Glutamatergic neuron (in vitro differentiated cells): ENCODE measurements around the gene SLC24A3. TPM values are rescaled to one million over a fixed set of nuclear protein-coding genes. Genes with fewer than 3 reads are reported as not detected.

Experiments used
- DNase-seq: peaks from one replicate; pipeline ENCODE4 v3.0.0; 2022
- H3K27ac Mint-ChIP-seq: one replicate; pipeline ENCODE4 v1.8.0; 2020; ENCODE audit warnings: mild to moderate bottlenecking, mixed read lengths, inconsistent platforms; ENCODE audit not compliant: unreplicated experiment
- H3K27me3 Mint-ChIP-seq: one replicate; pipeline ENCODE4 v1.8.0; 2020; ENCODE audit warnings: mild to moderate bottlenecking, moderate library complexity, mixed read lengths, inconsistent platforms; ENCODE audit not compliant: unreplicated experiment
- H3K36me3 Mint-ChIP-seq: one replicate; pipeline ENCODE4 v1.8.0; 2020; ENCODE audit warnings: mild to moderate bottlenecking, mixed read lengths, inconsistent platforms; ENCODE audit not compliant: unreplicated experiment
- H3K4me1 Mint-ChIP-seq: one replicate; pipeline ENCODE4 v1.8.0; 2020; ENCODE audit warnings: mild to moderate bottlenecking, low read depth, mixed read lengths, inconsistent platforms; ENCODE audit not compliant: unreplicated experiment
- H3K4me3 Mint-ChIP-seq: one replicate; pipeline ENCODE4 v1.8.0; 2020; ENCODE audit warnings: mild to moderate bottlenecking, mixed read lengths, inconsistent platforms; ENCODE audit not compliant: unreplicated experiment
- H3K9me3 Mint-ChIP-seq: one replicate; pipeline ENCODE4 v1.8.0; 2020; ENCODE audit warnings: mild to moderate bottlenecking, moderate library complexity, mixed read lengths, inconsistent platforms; ENCODE audit not compliant: unreplicated experiment
- CTCF ChIP-seq: fragments of 200-600 bp; sonication (generic); IDR thresholded peaks from one replicate; pipeline ENCODE4 v1.5.0; 2021; ENCODE audit not compliant: partially characterized antibody, unreplicated experiment
- total RNA-seq: library from RNA; stranded (reverse); fragmentation: NEBNext Ultra II Directional; extraction: Animal tissue kit (Norgen Biotek cat#: 25700); gene quantifications from one replicate; pipeline ENCODE4 v1.2.1, GENCODE V29; 2021; ENCODE audit not compliant: unreplicated experiment

The SLC24A3 gene
- total RNA-seq, 1 donor from 2014 or later = 9.7 TPM

- Mint-ChIP-seq H3K4me3 (no peak overlapping the region), H3K27me3 (peaks cover 4% of the 10 kb centered on the region), H3K27ac (no peak overlapping the region), H3K4me1 (peaks cover 32% of the 10 kb centered on the region), H3K9me3 (no peaks in the 10 kb centered on the region), H3K36me3 (peaks cover 6% of the 10 kb centered on the region)
- TF ChIP-seq CTCF = no peak
- no peak for DNase-seq
These were observed 123.5 kb downstream of the SLC24A3 start for GRCh38 chr20:19335916-19336315.

DNA sequence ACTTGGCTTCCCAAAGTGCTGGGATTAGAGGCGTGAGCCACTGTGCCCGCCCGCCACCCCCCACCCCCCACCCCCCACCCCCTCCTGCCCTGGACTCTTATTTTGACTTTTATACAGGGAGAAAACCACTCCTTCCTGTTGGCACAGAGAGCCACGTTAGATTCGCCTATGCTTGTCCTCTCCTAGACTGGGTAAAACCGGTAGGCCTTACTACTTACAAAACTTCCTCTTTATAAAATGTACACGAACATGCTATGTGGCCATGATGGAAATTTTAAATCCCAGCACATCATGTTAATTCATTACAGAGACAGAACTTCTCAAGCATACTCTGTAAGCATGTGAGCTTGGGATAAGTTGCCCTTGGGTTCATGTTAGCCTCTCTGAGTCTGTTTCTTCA, 124.2 kb downstream of the SLC24A3 start:
- DNase-seq = no peak
- no peaks in the 10 kb centered on the region for H3K9me3 Mint-ChIP-seq
- peaks cover 32% of the 10 kb centered on the region for H3K4me1 Mint-ChIP-seq
- TF ChIP-seq CTCF = no peak
- no peak overlapping the region for H3K27ac Mint-ChIP-seq
- H3K4me3 Mint-ChIP-seq = no peak overlapping the region
- H3K36me3 Mint-ChIP-seq = peaks cover 4% of the 10 kb centered on the region
- peaks cover 4% of the 10 kb centered on the region for H3K27me3 Mint-ChIP-seq

DNA sequence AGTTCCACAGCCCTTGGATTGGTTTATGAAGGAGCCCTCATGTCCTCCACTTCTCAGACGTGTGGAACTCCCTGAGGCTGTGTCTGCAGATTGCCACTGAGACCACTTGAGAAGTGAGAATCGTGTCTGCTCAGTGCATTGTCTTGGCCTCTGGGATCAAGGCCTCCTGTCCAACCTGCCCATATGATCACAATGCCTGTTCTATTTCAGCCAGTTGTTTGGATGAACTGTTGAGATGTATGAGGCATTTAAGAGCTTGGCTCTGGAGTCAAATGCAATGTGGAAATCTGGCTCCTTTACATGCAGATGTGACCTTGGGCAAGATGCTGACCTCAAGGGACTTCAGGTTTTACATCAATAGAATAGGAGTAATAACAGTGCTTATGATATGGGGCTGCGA, 125.9 kb downstream of the SLC24A3 start:
- H3K4me3 Mint-ChIP-seq = no peak overlapping the region
- H3K36me3 Mint-ChIP-seq = no peaks in the 10 kb centered on the region
- TF ChIP-seq CTCF = no peak
- H3K27me3 Mint-ChIP-seq = peaks cover 5% of the 10 kb centered on the region
- H3K4me1 Mint-ChIP-seq = peaks cover 26% of the 10 kb centered on the region
- H3K9me3 Mint-ChIP-seq = no peaks in the 10 kb centered on the region
- no peak overlapping the region for H3K27ac Mint-ChIP-seq
- no peak for DNase-seq

DNA sequence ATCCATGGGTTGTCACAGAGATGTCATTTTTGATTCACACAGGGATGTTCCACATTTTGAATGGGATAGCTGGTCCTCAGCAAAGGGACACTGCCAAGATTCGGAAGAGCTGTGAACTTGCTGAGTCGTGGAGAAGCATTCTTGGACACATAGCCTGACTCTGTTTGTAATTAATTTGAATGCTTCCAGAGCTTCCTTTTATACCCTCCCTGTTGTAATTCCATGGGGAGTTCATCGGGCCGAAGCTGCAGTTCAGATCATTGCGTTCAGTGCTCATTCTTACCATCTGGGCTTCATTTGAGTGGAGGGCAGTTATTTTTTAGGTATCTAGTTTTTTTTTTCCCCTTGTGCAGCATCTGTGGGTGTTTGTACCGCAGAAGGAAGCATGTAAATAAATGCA, 126.5 kb downstream of the SLC24A3 start:
- Mint-ChIP-seq H3K27ac (no peak overlapping the region), H3K36me3 (no peaks in the 10 kb centered on the region), H3K9me3 (no peaks in the 10 kb centered on the region), H3K4me1 (peaks cover 20% of the 10 kb centered on the region), H3K4me3 (peak overlapping the region; percentile 3), H3K27me3 (peaks cover 4% of the 10 kb centered on the region)
- no peak for DNase-seq
- TF ChIP-seq CTCF = no peak

GRCh38 chr20:19341348-19342053, 129.1 kb downstream of the SLC24A3 start:
- Mint-ChIP-seq H3K27ac (no peak overlapping the region), H3K9me3 (no peaks in the 10 kb centered on the region), H3K36me3 (no peaks in the 10 kb centered on the region), H3K4me3 (no peak overlapping the region), H3K4me1 (peaks cover 17% of the 10 kb centered on the region), H3K27me3 (peaks cover 4% of the 10 kb centered on the region)
- TF ChIP-seq CTCF = no peak
- DNase-seq = no peak
